K562 (cell line): ENCODE data around the gene ADCY9. TPM values are rescaled to one million over a fixed set of nuclear protein-coding genes. Genes with fewer than 3 reads are reported as not detected.

Experiments
- ATAC-seq: fragments of 200-7000 bp; cut with Tn5 transposase; 3 replicates; pipeline ENCODE4 v1.9.1; 2020; ENCODE audit warnings: moderate library complexity
- BruUV-seq: library from RNA; stranded (reverse); fragments of 400-500 nt; replicated peaks from 2 replicates; lab custom pipeline; 2021; lab: Mats Ljungman, UMichigan
- CTCF ChIA-PET: fragments of 300-600 bp; formaldehyde crosslinking; extraction: SDS; loops from one replicate; lab custom pipeline; 2021; ENCODE audit warnings: low intra/inter-chr PET ratio; lab: Yijun Ruan, JAX
- POLR2A ChIA-PET: fragments of 300-600, 350-650 bp; sonication (Branson Sonifier 250); formaldehyde crosslinking; extraction: SDS; loops from one replicate; lab custom pipeline; 2021; ENCODE audit warnings: antibody characterized with exemption, inconsistent platforms; lab: Yijun Ruan, JAX
- DNase-seq, 4 experiments: peaks; one replicate each; pipeline versions ENCODE4 v3.0.0 to v3.0.0-alpha.2; 2011 to 2018; ENCODE audit warnings: low spot score in 3 of 4, mixed read lengths in 3 of 4; ENCODE audit errors: extremely low read depth in 1 of 4
- FAIRE-seq: peaks from 2 replicates; lab custom pipeline; 2011; peaks lifted over from hg19 to GRCh38; lab: Jason Lieb, UNC
- H2AFZ ChIP-seq: 2 replicates; pipeline ENCODE4 v1.6.0; 2011; ENCODE audit warnings: low read depth, low read length, control low read depth, inconsistent platforms
- H3K27ac ChIP-seq: fragments of 200-600 bp; 3 replicates; pipeline ENCODE4 v1.8.0; 2011; ENCODE audit warnings: low read depth, mild to moderate bottlenecking, control low read depth, inconsistent platforms, low read length, moderate library complexity, mixed read lengths; ENCODE audit errors: extremely low read depth
- H3K27me3 ChIP-seq, 2 experiments: fragments of 300-600 bp in 1 of 2; 2 replicates in 1 of 2; 3 replicates in 1 of 2; pipeline versions ENCODE4 v1.6.0 to v1.8.0; 2011; ENCODE audit warnings: inconsistent platforms in 2 of 2, low read length in 2 of 2, mild to moderate bottlenecking in 1 of 2, mixed read lengths in 1 of 2, moderate library complexity in 1 of 2; ENCODE audit not compliant: control insufficient read depth in 2 of 2, insufficient read depth in 2 of 2
- H3K36me3 ChIP-seq: fragments of 300-600 bp; 3 replicates; pipeline ENCODE4 v1.8.0; 2011; ENCODE audit warnings: mild to moderate bottlenecking, low read length, inconsistent platforms; ENCODE audit not compliant: control insufficient read depth, insufficient read depth
- H3K4me1 ChIP-seq, 2 experiments: fragments of 200-600 bp in 1 of 2; replicated peaks in 1 of 2; 2 replicates in 1 of 2; 3 replicates in 1 of 2; pipeline versions ENCODE4 v1.5.1 to v1.8.0; 2011; ENCODE audit warnings: inconsistent platforms in 2 of 2, low read length in 2 of 2, mild to moderate bottlenecking in 1 of 2, mixed read lengths in 1 of 2, moderate library complexity in 1 of 2; ENCODE audit not compliant: control insufficient read depth in 2 of 2, insufficient read depth in 2 of 2
- H3K4me2 ChIP-seq: 2 replicates; pipeline ENCODE4 v1.6.1; 2011; ENCODE audit warnings: low read length, control low read depth, inconsistent platforms, mixed read lengths; ENCODE audit not compliant: insufficient read depth
- H3K4me3 ChIP-seq: fragments of 200-600 bp; sonication (generic), shearing (Covaris generic); 2 replicates; pipeline ENCODE4 v1.5.1; 2016; ENCODE audit warnings: control low read depth, inconsistent platforms
- H3K79me2 ChIP-seq: fragments of 200-600 bp; 3 replicates; pipeline ENCODE4 v1.8.0; 2011; ENCODE audit warnings: low read length, inconsistent platforms; ENCODE audit not compliant: control insufficient read depth, insufficient read depth
- H3K9ac ChIP-seq, 2 experiments: 2 replicates each; pipeline versions ENCODE4 v1.6.0 to v1.6.1; 2011; ENCODE audit warnings: low read depth in 2 of 2, low read length in 2 of 2, control low read depth in 1 of 2, inconsistent platforms in 1 of 2, mild to moderate bottlenecking in 1 of 2, mixed read lengths in 1 of 2; ENCODE audit not compliant: insufficient read depth in 1 of 2
- H3K9me1 ChIP-seq: one replicate; pipeline ENCODE4 v1.6.0; 2011; ENCODE audit warnings: inconsistent platforms, mild to moderate bottlenecking, low read length, moderate library complexity; ENCODE audit not compliant: control insufficient read depth, insufficient read depth
- H3K9me3 ChIP-seq: replicated peaks from 2 replicates; pipeline ENCODE4 v1.5.1; 2011; ENCODE audit warnings: low read depth, low read length, inconsistent platforms; ENCODE audit not compliant: control insufficient read depth, insufficient read depth
- H4K20me1 ChIP-seq: replicated peaks from 2 replicates; pipeline ENCODE4 v1.6.1; 2011; ENCODE audit warnings: low read length, inconsistent platforms, mixed read lengths; ENCODE audit not compliant: control insufficient read depth, insufficient read depth
- NFYB ChIP-seq: IDR thresholded peaks from 2 replicates; pipeline ENCODE4 v1.6.1; 2011; ENCODE audit warnings: mild to moderate bottlenecking, moderate library complexity; ENCODE audit not compliant: insufficient read length; ENCODE audit errors: extremely low read depth
- SMARCC2 ChIP-seq: fragments of 450-650 bp; IDR thresholded peaks from 2 replicates; pipeline ENCODE4 v1.6.1; 2017; ENCODE audit warnings: antibody characterized with exemption, moderate library complexity, mild to moderate bottlenecking, low read depth
- SRF ChIP-seq, 2 experiments: fragments of 250-450, 450-650 bp in 1 of 2; sonication (Bioruptor Pico) in 1 of 2; sonication (generic) in 1 of 2; formaldehyde crosslinking; IDR thresholded peaks; 2 replicates each; pipeline versions ENCODE4 v1.5.0 to v1.5.1; 2020 to 2022; ENCODE audit warnings: mild to moderate bottlenecking in 1 of 2, missing genetic modification reagents in 1 of 2
- TCF7L2 ChIP-seq: fragments of 150-350 bp; IDR thresholded peaks from 2 replicates; pipeline ENCODE4 v1.6.1; 2016; ENCODE audit warnings: low read depth, mild to moderate bottlenecking, low read length, moderate library complexity
- ZNF175 ChIP-seq: fragments of 200-800 bp; sonication (Bioruptor generic); IDR thresholded peaks from 2 replicates; pipeline ENCODE4 v1.6.1; 2016; ENCODE audit warnings: low read depth, mild to moderate bottlenecking, missing genetic modification characterization, missing compliant biosample characterization
- ZNF217 ChIP-seq: sonication (generic); formaldehyde crosslinking; IDR thresholded peaks from 2 replicates; pipeline ENCODE4 v1.8.0; 2022; ENCODE audit warnings: mild to moderate bottlenecking, missing genetic modification reagents
- WGBS: fragments of 100-300 bp; shearing (Covaris generic); methylation state at CpG from one replicate; pipeline ENCODE4 v1.1.6; 2016; ENCODE audit warnings: low coverage, mixed read lengths; ENCODE audit not compliant: insufficient coverage; ENCODE audit errors: missing lambda C conversion rate; 5-methylcytosine and 5-hydroxymethylcytosine counted together
- in situ Hi-C: fragments of 300-500 bp; cut with MboI; formaldehyde crosslinking; loops from 4 replicates; pipeline ENCODE4 v1.15.0; 2018; ENCODE audit warnings: inconsistent platforms, mixed read lengths
- intact Hi-C: fragments of 100-400 bp; cut with micrococcal nuclease; formaldehyde crosslinking; loops from 2 replicates; pipeline ENCODE4 v1.14.2; 2022
- polyA plus RNA-seq, 8 experiments: library from polyadenylated mRNA; depleted of rRNA in 4 of 8; stranded (reverse) in 5 of 8; unstranded in 3 of 8; fragments of >200 nt; fragmentation: Nextera tagmentation in 2 of 8; fragmentation: Illumina TruSeq in 1 of 8; extraction: Ambion mirVana in 2 of 8; extraction: Trizol in 1 of 8; gene quantifications; 2 replicates each; pipeline versions ENCODE4 v1.2.1 to v1.2.3, GENCODE V29; 2011 to 2014; ENCODE audit warnings: inconsistent platforms in 1 of 8, missing spikeins in 1 of 8
- total RNA-seq, 7 experiments: library from RNA; depleted of rRNA in 6 of 7; stranded (reverse); fragments of >200 nt in 6 of 7; fragmentation: Illumina TruSeq in 2 of 7; extraction: Trizol in 2 of 7; gene quantifications; 2 replicates each; pipeline versions ENCODE4 v1.2.1 to v1.2.3, GENCODE V29; 2011 to 2021; ENCODE audit warnings: low replicate concordance in 1 of 7
- TF ChIP-seq, protein P1 (sequence below): fragments of 450-650 bp; formaldehyde crosslinking; IDR thresholded peaks from 2 replicates; pipeline ENCODE4 v1.4.0; 2020; ENCODE audit warnings: mild to moderate bottlenecking, mixed read lengths

Gene ADCY9
- total and polyA plus RNA-seq, 9 of the 15 experiments (the other 6 are each of a cell fraction or from before 2014, with no cell fraction given), result 0.03 to 0.29 (median 0.17) TPM

DNA sequence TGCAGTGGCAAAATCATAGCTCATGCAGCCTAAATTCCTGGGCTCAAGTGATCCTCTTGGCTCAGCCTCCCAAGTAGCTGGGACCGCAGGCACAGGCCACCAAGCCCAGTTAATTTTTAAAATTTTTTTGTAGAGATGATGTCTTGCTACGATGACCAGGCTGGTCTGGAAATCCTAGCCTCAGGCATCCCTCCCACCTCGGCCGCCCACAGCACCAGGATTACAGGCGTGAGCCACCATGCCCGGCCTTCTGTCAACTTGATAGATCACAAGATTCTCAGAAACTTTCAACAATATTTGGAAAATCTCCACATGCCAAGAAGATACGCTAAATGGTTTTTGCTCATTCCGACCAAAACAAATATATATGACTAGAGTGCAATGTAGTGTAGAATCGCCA, 111.0 kb downstream of the ADCY9 start:
- Histone ChIP-seq H3K79me2 (no peaks in the 10 kb centered on the region), H3K9ac (no peak overlapping the region), H3K27me3 (peaks cover 49 to 82% of the 10 kb centered on the region in 2 experiments), H2AFZ (no peak overlapping the region), H3K9me1 (no peaks in the 10 kb centered on the region), H3K9me3 (no peaks in the 10 kb centered on the region), H3K36me3 (no peaks in the 10 kb centered on the region), H4K20me1 (0 out of 2 replicates have a peak, but pooled peaks cover 11% of the 10 kb centered on the region), H3K4me2 (no peak overlapping the region), H3K4me1 (peaks cover 0 to 7% of the 10 kb centered on the region in 2 experiments; a peak in 3 of 5 replicates), H3K27ac (no peak overlapping the region), H3K4me3 (no peak overlapping the region)
- BruUV-seq, result no TSS peak
- in situ Hi-C loops, result no loop called here
- CTCF ChIA-PET, result no interaction called here
- TF ChIP-seq ZNF217 (CRISPR knock-in tag) (no peak), ZNF175 (CRISPR knock-in tag) (no peak), NFYB (no peak), SMARCC2 (no peak), SRF (CRISPR knock-in tag; IDR thresholded peaks at IDR 0.05) (no peak), TCF7L2 (no peak)
- TF ChIP-seq, protein P1, sequence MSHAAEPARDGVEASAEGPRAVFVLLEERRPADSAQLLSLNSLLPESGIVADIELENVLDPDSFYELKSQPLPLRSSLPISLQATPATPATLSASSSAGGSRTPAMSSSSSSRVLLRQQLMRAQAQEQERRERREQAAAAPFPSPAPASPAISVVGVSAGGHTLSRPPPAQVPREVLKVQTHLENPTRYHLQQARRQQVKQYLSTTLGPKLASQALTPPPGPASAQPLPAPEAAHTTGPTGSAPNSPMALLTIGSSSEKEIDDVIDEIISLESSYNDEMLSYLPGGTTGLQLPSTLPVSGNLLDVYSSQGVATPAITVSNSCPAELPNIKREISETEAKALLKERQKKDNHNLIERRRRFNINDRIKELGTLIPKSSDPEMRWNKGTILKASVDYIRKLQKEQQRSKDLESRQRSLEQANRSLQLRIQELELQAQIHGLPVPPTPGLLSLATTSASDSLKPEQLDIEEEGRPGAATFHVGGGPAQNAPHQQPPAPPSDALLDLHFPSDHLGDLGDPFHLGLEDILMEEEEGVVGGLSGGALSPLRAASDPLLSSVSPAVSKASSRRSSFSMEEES (CRISPR knock-in tag), result no peak
- POLR2A ChIA-PET, result interaction anchor here (0.6 to 1.1 kb wide), 3 partner anchors 11 to 405 kb away, joined by 3 to 4 read pairs (median 3); no protein-coding TSS in a partner anchor
- ATAC-seq (no peak), FAIRE-seq (no peak), DNase-seq (no peak)
- 11% methylated on average over 9 of the region's 9 CpGs for WGBS
- intact Hi-C loops, result no loop called here
